Loucy (cell line): Measurements from ENCODE around the gene TPRX2.

Source experiments
- EZH2phosphoT487 ChIP-seq: fragments of 200-600 bp; IDR thresholded peaks from 2 replicates; pipeline ENCODE4 v1.6.1; 2018; ENCODE audit warnings: antibody characterized with exemption, mild to moderate bottlenecking, moderate library complexity, borderline replicate concordance
- TF ChIP-seq, protein P1 (sequence below): fragments of 200-600 bp; sonication (generic); conservative IDR thresholded peaks from 2 replicates; pipeline ENCODE4 v1.5.1; 2014; ENCODE audit warnings: mild to moderate bottlenecking, antibody characterized with exemption, low read length

DNA sequence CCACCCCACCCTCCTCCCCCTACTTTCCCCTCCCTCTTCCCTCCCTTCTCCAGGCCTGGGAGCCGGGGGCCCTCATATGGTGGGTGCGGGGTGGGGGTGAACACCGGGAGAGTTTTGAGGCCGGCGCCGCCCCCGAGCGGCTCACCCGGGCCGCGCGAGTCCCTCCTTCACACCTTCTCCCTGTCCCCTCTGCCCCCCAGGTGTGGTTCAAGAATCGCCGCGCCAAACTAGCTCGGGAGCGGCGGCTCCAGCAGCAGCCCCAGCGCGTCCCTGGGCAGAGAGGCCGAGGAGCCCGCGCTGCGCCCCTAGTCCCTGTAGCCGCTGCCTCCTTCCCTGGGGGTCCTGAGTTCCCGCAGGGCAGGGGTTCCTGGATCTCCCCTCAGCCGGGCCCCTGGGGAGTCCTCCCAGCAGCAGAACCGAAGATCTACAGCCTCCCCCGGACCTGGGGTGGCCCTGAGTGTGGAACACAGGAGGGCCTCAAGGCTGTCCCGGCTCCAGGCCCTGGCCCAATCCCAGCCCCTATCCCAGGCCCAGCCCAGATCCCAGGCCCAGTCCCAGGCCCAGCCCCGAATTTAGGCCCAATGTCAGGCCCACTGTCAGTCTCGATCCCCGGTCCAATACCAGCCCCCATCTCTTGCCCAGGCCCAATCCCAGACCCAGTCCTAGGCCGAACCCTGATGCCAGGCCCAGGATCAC is 1.7 kb downstream of the TPRX2 start:
- TF ChIP-seq, protein P1, sequence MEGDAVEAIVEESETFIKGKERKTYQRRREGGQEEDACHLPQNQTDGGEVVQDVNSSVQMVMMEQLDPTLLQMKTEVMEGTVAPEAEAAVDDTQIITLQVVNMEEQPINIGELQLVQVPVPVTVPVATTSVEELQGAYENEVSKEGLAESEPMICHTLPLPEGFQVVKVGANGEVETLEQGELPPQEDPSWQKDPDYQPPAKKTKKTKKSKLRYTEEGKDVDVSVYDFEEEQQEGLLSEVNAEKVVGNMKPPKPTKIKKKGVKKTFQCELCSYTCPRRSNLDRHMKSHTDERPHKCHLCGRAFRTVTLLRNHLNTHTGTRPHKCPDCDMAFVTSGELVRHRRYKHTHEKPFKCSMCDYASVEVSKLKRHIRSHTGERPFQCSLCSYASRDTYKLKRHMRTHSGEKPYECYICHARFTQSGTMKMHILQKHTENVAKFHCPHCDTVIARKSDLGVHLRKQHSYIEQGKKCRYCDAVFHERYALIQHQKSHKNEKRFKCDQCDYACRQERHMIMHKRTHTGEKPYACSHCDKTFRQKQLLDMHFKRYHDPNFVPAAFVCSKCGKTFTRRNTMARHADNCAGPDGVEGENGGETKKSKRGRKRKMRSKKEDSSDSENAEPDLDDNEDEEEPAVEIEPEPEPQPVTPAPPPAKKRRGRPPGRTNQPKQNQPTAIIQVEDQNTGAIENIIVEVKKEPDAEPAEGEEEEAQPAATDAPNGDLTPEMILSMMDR: no peak
- no peak for TF ChIP-seq EZH2phosphoT487
